Hepatocyte (in vitro differentiated cells): ENCODE results near the gene TBC1D32.

Experiments used
- EZH2 ChIP-seq: fragments of 200-600 bp; sonication (generic); IDR thresholded peaks from 2 replicates; pipeline ENCODE4 v1.6.1; 2016; ENCODE audit warnings: antibody characterized with exemption, mild to moderate bottlenecking, borderline replicate concordance
- EZH2phosphoT487 ChIP-seq: fragments of 200-600 bp; sonication (generic); IDR thresholded peaks from one replicate; pipeline ENCODE4 v1.6.1; 2018; ENCODE audit warnings: antibody characterized with exemption, mild to moderate bottlenecking, low read depth, moderate library complexity; ENCODE audit not compliant: unreplicated experiment, severe bottlenecking
- TF ChIP-seq, protein P1 (sequence below): fragments of 200-600 bp; sonication (generic); IDR thresholded peaks from 2 replicates; pipeline ENCODE4 v1.5.1; 2016; ENCODE audit warnings: antibody characterized with exemption, mild to moderate bottlenecking; ENCODE audit not compliant: poor library complexity

DNA sequence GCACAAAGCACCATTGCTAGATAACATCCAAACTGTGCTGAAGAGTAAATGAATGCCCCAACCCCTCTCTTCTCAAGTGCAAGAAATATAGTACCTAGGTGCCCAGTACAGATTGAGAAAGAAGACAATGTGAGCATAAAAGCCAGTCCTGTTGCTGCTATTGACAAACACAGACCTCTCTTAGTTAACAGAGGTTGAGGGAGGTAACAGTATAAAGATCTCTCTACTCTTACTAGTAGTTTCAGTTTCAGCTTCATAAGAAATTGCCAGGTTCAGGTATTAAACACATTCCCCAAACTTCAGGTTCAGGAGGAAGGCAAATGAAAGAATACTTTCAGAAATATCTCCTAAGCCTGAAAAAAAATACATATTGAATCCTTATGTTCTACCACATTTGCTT, 31.4 kb downstream of the TBC1D32 start:
- TF ChIP-seq, protein P1, sequence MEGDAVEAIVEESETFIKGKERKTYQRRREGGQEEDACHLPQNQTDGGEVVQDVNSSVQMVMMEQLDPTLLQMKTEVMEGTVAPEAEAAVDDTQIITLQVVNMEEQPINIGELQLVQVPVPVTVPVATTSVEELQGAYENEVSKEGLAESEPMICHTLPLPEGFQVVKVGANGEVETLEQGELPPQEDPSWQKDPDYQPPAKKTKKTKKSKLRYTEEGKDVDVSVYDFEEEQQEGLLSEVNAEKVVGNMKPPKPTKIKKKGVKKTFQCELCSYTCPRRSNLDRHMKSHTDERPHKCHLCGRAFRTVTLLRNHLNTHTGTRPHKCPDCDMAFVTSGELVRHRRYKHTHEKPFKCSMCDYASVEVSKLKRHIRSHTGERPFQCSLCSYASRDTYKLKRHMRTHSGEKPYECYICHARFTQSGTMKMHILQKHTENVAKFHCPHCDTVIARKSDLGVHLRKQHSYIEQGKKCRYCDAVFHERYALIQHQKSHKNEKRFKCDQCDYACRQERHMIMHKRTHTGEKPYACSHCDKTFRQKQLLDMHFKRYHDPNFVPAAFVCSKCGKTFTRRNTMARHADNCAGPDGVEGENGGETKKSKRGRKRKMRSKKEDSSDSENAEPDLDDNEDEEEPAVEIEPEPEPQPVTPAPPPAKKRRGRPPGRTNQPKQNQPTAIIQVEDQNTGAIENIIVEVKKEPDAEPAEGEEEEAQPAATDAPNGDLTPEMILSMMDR: no peak
- no peak for TF ChIP-seq EZH2
- no peak for TF ChIP-seq EZH2phosphoT487
